ENCODE results near the gene SLC7A10. TPM values are rescaled to one million over a fixed set of nuclear protein-coding genes. Genes with fewer than 3 reads are reported as not detected.

SLC7A10 gene
- total RNA-seq, 1 donor from 2014 or later: 0.48 TPM

GRCh38 chr19:33186431-33187182 is 39.0 kb downstream of the SLC7A10 start:
- no peak overlapping the region for H3K27ac Mint-ChIP-seq
- H3K9me3 Mint-ChIP-seq (ENCODE audit: low read depth): no peaks in the 10 kb centered on the region
- H3K36me3 Mint-ChIP-seq (ENCODE audit: insufficient read depth): no peaks in the 10 kb centered on the region
- TF ChIP-seq CTCF (IDR thresholded peaks at IDR 0.05; ENCODE audit: unreplicated experiment): no peak
- H3K4me1 Mint-ChIP-seq (ENCODE audit: low read depth): no peaks in the 10 kb centered on the region
- H3K4me3 Mint-ChIP-seq (ENCODE audit: low read depth): no peak overlapping the region
- H3K27me3 Mint-ChIP-seq: peaks cover 20% of the 10 kb centered on the region
- DNase-seq (ENCODE audit: low spot score, unreplicated experiment): no peak

GRCh38 chr19:33177417-33177979 is 48.2 kb downstream of the SLC7A10 start:
- H3K27ac Mint-ChIP-seq: peak overlapping the region; percentile 100
- H3K27me3 Mint-ChIP-seq: peaks cover 5% of the 10 kb centered on the region
- TF ChIP-seq CTCF (IDR thresholded peaks at IDR 0.05; ENCODE audit: unreplicated experiment): peak; percentile 56
- peak; percentile 60 for DNase-seq (ENCODE audit: low spot score, unreplicated experiment)
- H3K4me3 Mint-ChIP-seq (ENCODE audit: low read depth): peak overlapping the region; percentile 92
- H3K9me3 Mint-ChIP-seq (ENCODE audit: low read depth): no peaks in the 10 kb centered on the region
- H3K36me3 Mint-ChIP-seq (ENCODE audit: insufficient read depth): peaks cover 2% of the 10 kb centered on the region
- H3K4me1 Mint-ChIP-seq (ENCODE audit: low read depth): peaks cover 15% of the 10 kb centered on the region

- peaks cover 5% of the 10 kb centered on the region for H3K27me3 Mint-ChIP-seq
- peak; percentile 38 for TF ChIP-seq CTCF (IDR thresholded peaks at IDR 0.05; ENCODE audit: unreplicated experiment)
- H3K4me3 Mint-ChIP-seq (ENCODE audit: low read depth): peak overlapping the region; percentile 92
- H3K9me3 Mint-ChIP-seq (ENCODE audit: low read depth): no peaks in the 10 kb centered on the region
- DNase-seq (ENCODE audit: low spot score, unreplicated experiment): peak; percentile 99
- H3K36me3 Mint-ChIP-seq (ENCODE audit: insufficient read depth): peaks cover 3% of the 10 kb centered on the region
- H3K27ac Mint-ChIP-seq: peak overlapping the region; percentile 100
- H3K4me1 Mint-ChIP-seq (ENCODE audit: low read depth): peaks cover 17% of the 10 kb centered on the region
These were observed 48.8 kb downstream of the SLC7A10 start for GRCh38 chr19:33176670-33177416.

GRCh38 chr19:33175886-33176669 is 49.6 kb downstream of the SLC7A10 start:
- H3K4me3 Mint-ChIP-seq (ENCODE audit: low read depth): peak overlapping the region; percentile 92
- peaks cover 3% of the 10 kb centered on the region for H3K36me3 Mint-ChIP-seq (ENCODE audit: insufficient read depth)
- H3K9me3 Mint-ChIP-seq (ENCODE audit: low read depth): no peaks in the 10 kb centered on the region
- peak overlapping the region; percentile 93 for H3K27ac Mint-ChIP-seq
- DNase-seq (ENCODE audit: low spot score, unreplicated experiment): peak; percentile 23
- peaks cover 17% of the 10 kb centered on the region for H3K4me1 Mint-ChIP-seq (ENCODE audit: low read depth)
- H3K27me3 Mint-ChIP-seq: peaks cover 5% of the 10 kb centered on the region
- TF ChIP-seq CTCF (IDR thresholded peaks at IDR 0.05; ENCODE audit: unreplicated experiment): no peak
